Vagina (tissue), 2 donors: ENCODE data around the gene RBPJ.

Experiments used
- CTCF ChIP-seq, 3 experiments: fragments of 450-650 bp in 2 of 3; fragments of 200-600 bp in 1 of 3; sonication (generic) in 1 of 3; IDR thresholded peaks; one replicate each; pipeline ENCODE4 v1.5.1; 2017 to 2019; ENCODE audit warnings: antibody characterized with exemption in 3 of 3, mild to moderate bottlenecking in 2 of 3, moderate library complexity in 2 of 3
- POLR2AphosphoS5 ChIP-seq, 2 donors: sonication (generic); formaldehyde crosslinking; IDR thresholded peaks; one replicate each; pipeline ENCODE4 v1.9.0; 2017; ENCODE audit warnings: antibody characterized with exemption in 2 of 2, mild to moderate bottlenecking in 2 of 2, low read depth in 1 of 2; ENCODE audit not compliant: insufficient read depth in 1 of 2

DNA sequence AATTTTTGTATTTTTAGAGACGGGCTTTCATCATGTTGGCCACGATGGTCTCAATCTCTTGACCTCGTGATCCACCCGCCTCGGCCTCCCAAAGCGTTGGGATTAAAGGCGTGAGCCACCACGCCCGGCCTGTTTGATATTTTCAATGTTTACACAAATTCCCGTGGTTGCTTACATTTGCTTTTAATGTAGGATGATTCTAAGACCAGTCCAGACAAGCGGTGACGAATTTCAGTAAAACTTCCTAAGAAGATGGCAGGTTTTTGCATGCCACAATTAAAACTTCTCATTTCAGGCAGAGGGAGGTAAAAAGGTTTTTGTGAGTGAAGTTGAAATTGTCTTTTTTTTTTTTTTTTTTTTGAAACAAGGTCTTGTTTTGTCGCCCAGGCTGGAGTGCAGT is 41.4 kb upstream of the RBPJ start:
- TF ChIP-seq CTCF (IDR thresholded peaks at IDR 0.05) (no peak), POLR2AphosphoS5 (IDR thresholded peaks at IDR 0.05; ENCODE audit: insufficient read depth in 1 of 2, low read depth in 1 of 2) (no peak)
